ENCODE results near the gene CSNK1E.

Gene CSNK1E

GRCh38 chr22:38304526-38304925 lies 12.7 kb downstream of the CSNK1E start:
- no peaks in the 10 kb centered on the region for H3K27me3 ChIP-seq (ENCODE audit: insufficient read depth, poor library complexity, severe bottlenecking)
- DNase-seq (ENCODE audit: low read depth in 1 of 2, low spot score in 1 of 2) = no peak
- H3K4me3 ChIP-seq (replicated peaks; ENCODE audit: insufficient read depth, low read length) = no peak overlapping the region
- no peak for TF ChIP-seq POLR2AphosphoS5 (IDR thresholded peaks at IDR 0.05; ENCODE audit: low read depth)
- no peak for TF ChIP-seq SPI1 (IDR thresholded peaks at IDR 0.05; ENCODE audit: borderline replicate concordance, low read depth)
- TF ChIP-seq GABPA (IDR thresholded peaks at IDR 0.05; ENCODE audit: low read depth) = no peak
- TF ChIP-seq REST (IDR thresholded peaks at IDR 0.05; ENCODE audit: insufficient replicate concordance, low read depth) = no peak
- TF ChIP-seq CTCF (IDR thresholded peaks at IDR 0.05; ENCODE audit: insufficient read depth, low read length) = no peak
- no peak overlapping the region for H3K27ac ChIP-seq (replicated peaks)

- no peak overlapping the region for H3K27ac ChIP-seq (replicated peaks)
- H3K4me3 ChIP-seq (replicated peaks; ENCODE audit: insufficient read depth, low read length) = no peak overlapping the region
- H3K27me3 ChIP-seq (ENCODE audit: insufficient read depth, poor library complexity, severe bottlenecking) = no peaks in the 10 kb centered on the region
- TF ChIP-seq GABPA (IDR thresholded peaks at IDR 0.05; ENCODE audit: low read depth) = no peak
- no peak for TF ChIP-seq SPI1 (IDR thresholded peaks at IDR 0.05; ENCODE audit: borderline replicate concordance, low read depth)
- no peak for TF ChIP-seq CTCF (IDR thresholded peaks at IDR 0.05; ENCODE audit: insufficient read depth, low read length)
- TF ChIP-seq POLR2AphosphoS5 (IDR thresholded peaks at IDR 0.05; ENCODE audit: low read depth) = no peak
- TF ChIP-seq REST (IDR thresholded peaks at IDR 0.05; ENCODE audit: insufficient replicate concordance, low read depth) = no peak
- no peak for DNase-seq (ENCODE audit: low read depth in 1 of 2, low spot score in 1 of 2)
Observed at GRCh38 chr22:38303974-38304373, 13.3 kb downstream of the CSNK1E start.

GRCh38 chr22:38302906-38303305 lies 14.3 kb downstream of the CSNK1E start:
- TF ChIP-seq GABPA (IDR thresholded peaks at IDR 0.05; ENCODE audit: low read depth) (no peak), CTCF (IDR thresholded peaks at IDR 0.05; ENCODE audit: insufficient read depth, low read length) (no peak), REST (IDR thresholded peaks at IDR 0.05; ENCODE audit: insufficient replicate concordance, low read depth) (no peak), SPI1 (IDR thresholded peaks at IDR 0.05; ENCODE audit: borderline replicate concordance, low read depth) (no peak), POLR2AphosphoS5 (IDR thresholded peaks at IDR 0.05; ENCODE audit: low read depth) (no peak)

More at GRCh38 chr22:38302906-38303305, 14.3 kb downstream of the CSNK1E start:
- no peaks in the 10 kb centered on the region for H3K27me3 ChIP-seq (ENCODE audit: insufficient read depth, poor library complexity, severe bottlenecking)
- H3K27ac ChIP-seq (replicated peaks) = no peak overlapping the region
- no peak overlapping the region for H3K4me3 ChIP-seq (replicated peaks; ENCODE audit: insufficient read depth, low read length)
- DNase-seq (ENCODE audit: low read depth in 1 of 2, low spot score in 1 of 2) = no peak

Data from HL-60 (cell line).